ENCODE results near the gene KRTAP12-3.
"Not testable (repeated sequence)": the region's sequence is repeated elsewhere in the genome, so short reads cannot be mapped to it uniquely, and the experiment has no call there.

The KRTAP12-3 gene

DNA sequence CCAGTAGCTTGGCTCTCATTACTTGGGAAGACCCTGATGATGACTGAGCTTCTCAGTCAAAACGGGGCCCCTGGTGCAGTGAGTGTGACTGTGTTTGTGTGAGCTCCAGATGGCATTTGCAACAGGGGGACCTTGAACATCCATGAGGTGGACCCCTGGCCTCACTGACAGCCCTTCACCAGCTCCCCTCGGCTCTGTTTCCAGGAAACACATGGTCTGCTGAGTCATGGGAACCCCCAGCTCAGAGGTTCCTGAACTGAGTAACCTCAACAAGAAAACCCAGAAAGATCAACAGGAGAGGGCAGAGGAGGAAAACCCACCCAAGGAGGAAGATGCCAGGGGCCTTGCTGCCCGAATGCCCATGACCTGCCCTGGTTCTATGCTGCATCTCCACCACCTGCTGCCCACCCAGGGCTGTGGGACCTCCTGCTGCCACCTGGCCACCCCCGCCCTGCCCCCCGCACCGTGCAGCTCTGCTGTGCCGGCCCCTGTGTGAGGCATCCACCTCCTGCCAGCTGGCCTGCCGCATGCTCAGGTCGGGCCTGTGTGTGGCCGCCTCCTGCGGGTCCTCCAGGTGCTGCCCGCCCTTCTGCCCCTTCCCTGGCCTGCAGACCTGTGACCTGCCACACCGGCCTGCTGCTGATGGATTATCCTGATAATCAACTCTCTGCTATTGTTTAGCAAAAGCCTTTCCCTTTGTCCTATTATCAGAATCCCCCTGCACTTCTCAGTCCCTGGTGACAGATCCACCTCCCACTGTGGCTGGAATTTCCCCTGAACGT is 28.5 kb downstream of the KRTAP12-3 start:
- no peak for DNase-seq

DNA sequence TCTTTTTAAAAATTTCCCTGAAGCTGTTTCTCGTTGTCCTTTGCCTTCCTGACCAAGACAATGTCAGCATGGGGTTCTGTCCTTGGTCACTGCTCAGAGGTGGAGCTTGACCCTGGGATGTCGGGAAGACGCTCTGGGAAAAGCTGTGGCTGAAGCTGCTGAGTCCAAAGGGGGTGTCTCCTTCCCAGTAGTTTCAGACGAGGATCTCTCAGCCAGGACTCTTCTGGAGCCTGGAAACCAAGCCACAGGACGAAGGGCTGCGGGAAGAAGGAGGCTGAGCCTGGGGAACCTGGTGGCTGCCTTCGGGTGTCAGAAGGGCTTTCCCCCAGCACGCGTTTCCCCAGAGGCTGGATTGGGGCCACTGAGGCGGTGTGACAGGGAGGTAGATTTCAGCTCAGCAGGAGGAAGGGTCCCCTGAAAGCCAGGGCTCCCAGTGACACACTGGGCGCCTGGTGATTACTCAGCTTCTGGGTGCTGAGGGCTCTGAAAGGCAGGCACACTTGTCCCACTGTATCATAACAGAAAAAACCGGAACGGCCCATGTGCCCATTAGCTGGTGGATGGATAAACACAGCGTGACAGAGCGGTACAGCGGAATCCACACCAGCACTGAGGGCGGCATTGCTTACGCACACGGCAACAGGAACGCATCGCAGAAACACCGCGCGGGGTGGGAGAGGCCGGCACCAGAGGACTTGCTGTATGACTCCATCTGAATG is 29.3 kb downstream of the KRTAP12-3 start:
- no peak for DNase-seq

DNA sequence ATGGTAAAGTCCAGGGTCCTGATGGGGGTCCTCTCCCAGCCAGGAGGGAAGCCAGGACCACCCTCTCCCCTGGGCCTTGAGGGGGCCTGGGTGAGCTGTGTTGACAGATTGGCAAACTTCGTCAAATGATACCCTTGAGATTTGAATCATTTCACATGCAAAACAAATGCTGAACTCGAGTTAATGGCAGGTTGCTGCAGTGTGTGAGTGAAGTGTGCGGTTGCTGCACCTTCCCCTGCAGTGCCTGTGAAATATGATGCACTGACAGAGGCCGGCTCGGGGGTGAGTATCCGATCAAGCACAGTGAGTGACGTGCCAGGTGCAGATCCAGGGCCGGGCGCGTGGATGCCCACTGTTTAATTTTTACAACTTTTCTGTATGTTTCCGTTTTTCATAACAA is 29.9 kb downstream of the KRTAP12-3 start:
- no peak for DNase-seq

DNA sequence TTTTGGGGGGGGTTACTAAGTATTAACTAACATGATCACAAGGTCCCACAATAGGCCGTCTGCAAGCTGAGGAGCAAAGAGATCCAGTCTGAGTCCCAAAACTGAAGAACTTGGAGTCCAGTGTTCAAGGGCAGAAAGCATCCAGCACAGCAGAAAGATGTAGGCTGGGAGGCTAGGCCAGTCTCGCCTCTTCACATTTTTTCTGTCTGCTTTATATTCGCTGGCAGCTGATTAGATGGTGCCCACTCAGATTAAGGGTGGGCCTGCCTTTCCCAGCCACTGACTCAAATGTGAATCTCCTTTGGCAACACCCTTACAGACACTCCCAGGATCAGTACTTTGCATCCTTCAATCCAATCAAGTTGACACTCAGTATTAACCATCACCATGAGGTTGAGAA is 32.0 kb downstream of the KRTAP12-3 start:
- not testable (repeated sequence) for DNase-seq

DNA sequence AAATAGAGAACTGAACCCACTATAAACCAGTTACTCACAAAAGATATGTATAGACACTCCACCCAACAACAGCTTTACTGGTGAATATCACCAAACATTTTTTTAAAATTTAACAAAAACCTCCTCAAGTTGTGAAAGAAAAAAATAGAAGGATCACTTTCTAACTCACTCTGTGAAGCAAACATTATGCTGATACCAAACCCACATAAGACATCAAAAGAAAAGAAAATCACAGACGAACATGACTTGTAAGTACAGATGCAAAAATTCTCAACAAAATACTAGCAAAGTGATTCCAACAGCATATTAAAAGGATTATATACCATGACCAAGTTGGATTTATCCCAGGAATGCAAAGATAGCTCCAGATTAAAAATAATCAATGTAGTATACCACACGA is 34.0 kb downstream of the KRTAP12-3 start:
- DNase-seq: no peak

DNA sequence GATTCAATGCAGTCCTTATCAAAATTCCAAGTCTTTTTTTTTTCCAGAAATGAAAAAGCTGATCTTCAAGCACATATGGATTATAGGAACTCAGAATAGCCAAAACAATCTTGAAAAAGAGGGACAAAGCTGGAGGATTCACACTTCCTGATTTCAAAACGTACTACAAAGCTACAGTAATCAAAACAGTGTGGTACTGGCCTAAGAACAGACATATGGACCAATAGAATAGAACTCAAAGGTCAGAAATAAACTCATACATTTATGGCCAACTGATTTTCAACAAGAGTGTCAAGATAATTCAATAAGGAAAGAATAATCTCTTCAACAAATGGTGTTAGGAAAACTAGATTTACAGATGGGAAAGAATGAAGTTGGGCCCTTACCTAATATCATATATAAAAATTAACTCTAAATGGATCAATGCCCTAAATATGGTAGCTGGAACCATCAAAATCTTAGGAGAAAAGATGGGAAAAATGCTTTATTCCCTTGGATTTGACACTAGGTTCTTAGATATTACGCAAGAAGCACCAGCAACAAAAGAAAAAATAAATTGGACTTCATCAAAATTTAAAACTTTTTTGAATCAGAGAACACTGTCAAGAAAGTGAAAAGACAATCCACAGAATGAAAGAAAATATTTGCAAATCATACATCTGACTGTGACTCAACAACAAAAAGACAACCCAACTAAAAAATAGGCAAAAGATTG is 35.2 kb downstream of the KRTAP12-3 start:
- no peak for DNase-seq

DNA sequence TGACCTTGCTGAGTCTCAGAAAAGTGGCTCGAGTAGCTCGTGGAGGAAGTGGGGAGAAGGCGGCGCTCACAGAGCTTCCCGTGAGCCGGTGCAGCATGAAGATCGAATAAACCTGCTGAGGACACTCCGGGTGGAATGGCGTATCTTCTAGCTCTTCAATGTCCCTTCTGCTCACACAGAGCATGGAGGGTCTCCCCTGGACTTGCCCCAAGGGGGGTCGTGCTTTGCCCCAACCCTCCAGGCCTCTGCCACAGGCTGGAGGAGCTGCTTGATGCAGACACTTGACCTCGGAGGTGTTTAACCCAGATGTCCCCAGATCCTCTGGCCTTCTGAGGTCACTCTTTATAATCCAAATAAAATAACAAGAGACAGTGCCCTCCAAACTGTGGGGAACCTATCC is 37.0 kb downstream of the KRTAP12-3 start:
- DNase-seq: no peak

DNA sequence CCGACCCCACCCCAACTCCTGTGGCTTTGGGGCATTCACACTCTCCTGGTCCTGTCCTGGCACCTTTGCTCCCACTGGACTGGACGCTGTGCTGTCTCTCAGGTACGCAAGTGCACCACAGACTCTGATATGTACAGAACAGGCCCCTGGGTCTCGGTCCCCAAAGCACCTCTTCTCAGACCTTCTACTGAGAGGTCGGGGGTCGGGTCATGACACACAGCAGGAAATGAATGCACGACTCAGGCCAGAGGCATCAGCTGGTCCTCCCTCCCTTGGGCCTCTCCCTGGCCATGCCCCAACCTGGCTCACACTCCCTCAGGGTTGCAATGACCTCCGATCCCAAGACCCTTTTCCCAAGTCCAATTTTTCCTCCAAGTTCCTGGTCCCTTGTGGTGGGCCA is 37.5 kb downstream of the KRTAP12-3 start:
- DNase-seq: no peak

DNA sequence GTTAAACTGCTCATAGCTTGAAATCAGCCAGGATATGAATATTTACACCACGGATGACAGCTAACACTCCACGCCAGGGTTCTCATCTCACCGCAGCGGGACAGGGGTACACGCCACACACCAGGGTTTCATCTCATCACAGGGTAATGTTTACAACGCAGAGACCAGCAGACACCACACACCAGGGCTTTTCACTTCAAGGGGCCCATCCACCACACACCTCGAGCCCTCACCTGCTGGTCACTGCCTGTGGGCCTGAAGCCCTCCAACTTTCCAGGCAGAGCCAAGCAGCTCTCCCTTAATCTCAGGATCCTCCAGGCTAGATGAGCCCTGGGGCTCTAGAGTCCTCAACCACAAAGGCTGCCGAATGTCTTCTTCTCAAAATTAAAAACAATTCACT is 37.9 kb downstream of the KRTAP12-3 start:
- no peak for DNase-seq

DNA sequence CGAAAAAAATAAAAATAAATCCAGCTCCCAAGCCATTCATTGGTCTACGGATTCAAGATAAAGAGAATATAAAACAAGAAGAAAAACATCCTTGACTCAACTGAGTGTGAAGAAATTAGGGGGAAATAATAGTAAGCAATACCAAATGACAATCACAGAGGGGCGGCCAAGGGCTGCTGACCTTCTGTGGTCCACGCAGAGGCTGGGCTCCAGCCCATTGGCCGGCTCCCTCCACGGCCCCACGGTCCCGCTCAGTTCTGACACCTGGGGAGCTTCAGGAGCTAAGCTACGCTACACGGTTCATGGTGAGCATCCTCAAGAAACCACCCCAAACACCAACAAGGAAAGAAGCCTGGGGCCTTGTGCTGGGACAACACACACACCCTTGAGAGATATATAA is 38.8 kb downstream of the KRTAP12-3 start:
- DNase-seq: no peak

DNA sequence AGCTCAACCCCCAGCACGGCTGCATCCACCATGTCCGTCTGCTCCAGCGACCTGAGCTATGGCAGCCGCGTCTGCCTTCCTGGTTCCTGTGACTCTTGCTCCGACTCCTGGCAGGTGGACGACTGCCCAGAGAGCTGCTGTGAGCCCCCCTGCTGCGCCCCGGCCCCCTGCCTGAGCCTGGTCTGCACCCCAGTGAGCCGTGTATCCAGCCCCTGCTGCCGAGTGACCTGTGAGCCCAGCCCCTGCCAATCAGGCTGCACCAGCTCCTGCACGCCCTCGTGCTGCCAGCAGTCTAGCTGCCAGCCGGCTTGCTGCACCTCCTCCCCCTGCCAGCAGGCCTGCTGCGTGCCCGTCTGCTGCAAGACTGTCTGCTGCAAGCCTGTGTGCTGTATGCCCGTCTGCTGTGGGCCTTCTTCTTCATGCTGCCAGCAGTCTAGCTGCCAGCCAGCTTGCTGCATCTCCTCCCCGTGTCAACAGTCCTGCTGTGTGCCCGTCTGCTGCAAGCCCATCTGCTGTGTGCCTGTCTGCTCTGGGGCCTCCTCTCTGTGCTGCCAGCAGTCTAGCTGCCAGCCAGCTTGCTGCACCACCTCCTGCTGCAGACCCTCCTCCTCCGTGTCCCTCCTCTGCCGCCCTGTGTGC is 39.6 kb downstream of the KRTAP12-3 start, which contains the start of gene KRTAP10-12:
Gene KRTAP10-12, plus strand, starts transcription at position 1 of the 639 bp plus-strand sequence. Its CDS starts 30 bp downstream, at position 31.
- DNase-seq: not testable (repeated sequence)

DNA sequence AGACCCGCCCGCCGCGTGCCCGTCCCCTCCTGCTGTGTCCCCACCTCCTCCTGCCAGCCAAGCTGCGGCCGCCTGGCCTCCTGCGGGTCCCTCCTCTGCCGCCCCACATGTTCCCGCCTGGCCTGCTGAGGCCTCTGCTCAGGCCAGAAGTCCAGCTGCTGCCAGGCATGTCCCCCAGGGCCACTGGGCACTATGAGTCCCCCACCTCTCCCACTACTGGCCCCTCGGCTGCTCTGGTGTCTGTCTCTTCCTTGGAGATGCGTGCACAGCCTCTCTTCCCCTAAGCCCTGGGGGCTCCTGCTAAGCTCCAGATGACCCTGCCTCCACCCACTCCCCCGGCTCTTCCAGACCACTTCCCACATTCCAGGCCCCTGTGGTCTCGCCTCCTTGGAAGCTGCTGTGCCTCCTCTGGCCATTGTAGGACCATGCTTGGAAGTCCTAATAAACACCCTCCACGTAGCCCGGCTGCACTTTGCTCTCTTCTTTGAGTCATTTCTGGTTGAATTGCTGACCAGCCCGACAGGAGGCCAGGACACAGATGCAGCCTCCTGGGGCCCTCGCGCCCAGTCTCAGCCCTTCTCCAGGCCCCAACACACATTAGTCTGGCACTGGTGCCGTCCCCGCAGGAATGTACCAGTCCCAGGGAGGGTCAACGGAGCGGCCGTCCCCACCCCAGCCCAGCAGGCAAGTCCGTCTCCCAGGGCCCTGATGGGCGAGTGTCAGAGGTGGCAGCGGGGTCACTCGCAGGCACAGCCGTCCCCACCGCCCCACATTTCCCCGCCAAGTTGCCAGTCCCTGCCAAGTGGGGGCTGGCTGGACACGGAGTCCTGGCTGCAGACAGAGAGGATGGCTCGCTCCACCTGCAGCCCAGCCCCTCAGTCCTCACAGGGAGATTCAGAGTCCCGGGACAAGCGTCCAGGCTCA is 40.3 kb downstream of the KRTAP12-3 start:
- DNase-seq: no peak

DNA sequence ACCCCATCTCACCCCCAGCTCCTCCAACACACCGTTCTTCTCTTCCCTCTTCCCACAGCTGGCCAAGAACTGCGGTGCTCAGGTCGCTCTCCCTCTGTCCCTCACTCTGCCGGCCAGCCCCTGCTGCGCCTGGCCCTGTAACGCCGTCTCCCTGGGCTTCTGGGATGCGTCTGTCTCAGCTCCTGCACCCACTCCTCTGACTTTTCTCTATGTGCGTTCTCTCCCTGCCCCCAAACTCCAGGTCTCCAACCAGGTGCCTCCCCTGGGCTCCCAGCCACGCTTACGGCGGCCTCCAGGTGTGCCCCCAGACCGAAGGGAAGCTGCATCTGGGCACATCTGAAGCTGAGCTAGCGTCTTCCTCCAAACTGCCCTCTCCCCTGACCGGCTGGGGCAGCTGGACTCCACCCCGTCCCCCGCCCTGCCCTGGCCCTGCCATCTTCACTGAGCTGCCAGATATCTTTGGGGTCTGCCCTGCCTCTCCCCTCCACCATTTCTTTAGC is 41.8 kb downstream of the KRTAP12-3 start:
- DNase-seq: no peak

DNA sequence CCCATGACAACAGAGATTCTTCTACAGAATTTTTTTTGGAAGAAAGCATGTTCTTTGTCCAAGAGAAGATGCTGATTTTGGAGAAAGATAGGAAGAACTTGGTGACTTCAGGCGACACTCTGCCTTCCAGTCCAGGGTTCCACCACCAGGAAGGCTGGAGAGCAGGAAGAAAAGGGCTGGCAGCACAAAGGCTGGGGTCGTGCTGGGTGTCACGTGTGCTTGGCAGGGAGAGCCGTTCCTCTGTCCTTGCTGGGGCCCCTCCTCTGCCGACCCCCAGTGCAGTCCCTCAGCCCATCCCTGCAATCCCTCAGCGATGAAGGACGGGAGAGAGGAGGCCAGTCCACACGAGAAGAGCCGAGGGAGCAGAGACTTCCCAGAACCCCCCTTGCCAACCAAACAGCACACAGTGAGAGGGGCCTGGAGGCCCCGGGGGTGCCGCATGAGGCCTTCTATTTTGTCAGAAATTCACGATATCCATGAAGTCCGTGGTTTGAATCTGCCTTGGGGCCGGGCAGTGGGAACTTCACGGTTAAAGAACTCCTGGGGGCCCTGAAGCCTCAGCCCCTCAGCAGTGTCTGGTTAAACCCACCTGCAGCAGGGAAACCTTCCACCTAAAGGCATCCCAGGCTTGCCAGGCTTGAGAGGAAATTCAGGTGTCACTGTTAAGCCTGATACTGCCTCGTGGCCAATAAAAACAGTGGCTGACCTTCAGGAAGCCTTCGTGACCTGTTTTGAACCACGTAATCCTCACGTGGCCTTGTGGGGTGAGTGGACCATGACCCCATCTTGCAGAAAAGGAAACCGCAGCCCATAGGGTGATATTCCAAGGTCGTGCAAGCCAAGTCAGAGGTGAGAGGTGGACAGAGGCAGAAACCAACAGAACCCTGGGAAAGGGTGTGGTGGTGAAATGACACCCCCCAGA is 42.6 kb downstream of the KRTAP12-3 start:
- DNase-seq: no peak

DNA sequence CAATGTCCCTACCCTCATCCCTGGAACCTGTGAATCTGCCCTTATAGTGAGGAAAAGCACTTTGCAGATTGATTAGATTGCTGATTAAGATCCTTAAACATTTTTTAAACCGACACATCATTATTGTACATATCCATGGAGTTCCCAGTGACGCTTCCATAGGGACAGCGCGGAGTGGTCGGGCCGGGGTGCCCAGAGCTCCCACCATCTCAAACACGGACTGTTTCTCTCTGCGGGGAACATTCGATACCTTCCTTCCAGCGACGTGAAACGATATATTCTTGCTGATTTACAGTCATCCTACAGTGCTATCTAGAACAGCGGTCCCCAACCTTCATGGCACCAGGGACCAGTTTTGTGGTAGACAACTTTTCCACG is 43.3 kb downstream of the KRTAP12-3 start:
- DNase-seq: no peak

DNA sequence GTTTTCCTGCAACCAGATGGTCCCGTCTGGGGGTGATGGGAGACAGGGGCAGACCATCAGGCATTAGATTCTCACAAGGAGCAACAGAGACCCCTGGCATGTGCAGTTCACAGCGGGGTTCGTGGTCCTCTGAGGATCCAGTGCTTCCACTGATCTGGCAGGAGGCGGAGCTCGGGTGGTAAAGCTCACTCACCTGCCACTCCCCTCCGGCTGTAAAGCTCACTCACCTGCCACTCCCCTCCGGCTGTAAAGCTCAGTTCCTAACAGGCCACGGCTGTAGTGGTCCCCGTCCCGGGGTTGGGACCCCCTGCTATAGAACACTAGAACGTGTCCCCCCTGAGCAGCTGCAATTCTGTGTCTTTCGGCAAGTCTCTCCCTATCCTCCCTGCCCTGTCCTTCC is 43.8 kb downstream of the KRTAP12-3 start:
- no peak for DNase-seq

DNA sequence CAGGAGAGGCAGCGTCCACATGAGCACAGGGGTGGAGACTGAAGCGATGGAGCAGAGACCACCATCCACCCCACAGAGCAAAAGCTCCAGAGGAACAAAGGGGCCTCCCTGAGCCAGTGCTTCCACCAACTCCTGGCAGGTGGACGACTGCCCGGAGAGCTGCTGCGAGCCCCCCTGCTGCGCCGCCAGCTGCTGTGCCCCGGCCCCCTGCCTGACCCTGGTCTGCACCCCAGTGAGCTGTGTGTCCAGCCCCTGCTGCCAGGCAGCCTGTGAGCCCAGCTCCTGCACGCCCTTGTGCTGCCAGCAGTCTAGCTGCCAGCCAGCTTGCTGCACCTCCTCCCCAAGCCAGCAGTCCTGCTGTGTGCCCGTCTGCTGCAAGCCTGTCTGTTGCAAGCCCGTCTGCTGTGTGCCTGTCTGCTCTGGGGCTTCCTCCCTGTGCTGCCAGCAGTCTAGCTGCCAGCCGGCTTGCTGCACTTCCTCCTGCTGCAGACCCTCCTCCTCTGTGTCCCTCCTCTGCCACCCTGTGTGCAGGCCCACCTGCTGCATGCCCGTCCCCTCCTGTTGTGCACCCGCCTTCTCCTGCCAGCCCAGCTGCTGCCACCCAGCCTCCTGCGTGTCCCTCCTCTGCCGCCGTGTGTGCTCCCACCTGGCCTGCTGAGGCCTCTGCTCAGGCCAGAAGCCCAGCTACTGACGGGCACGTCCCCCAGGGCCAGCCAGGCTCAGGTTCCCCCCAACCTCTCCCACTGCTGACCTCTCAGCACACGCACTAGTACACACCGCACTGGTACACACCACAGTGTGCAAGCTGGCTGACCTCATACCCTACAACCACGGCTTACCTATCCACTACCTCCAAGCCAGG is 44.6 kb downstream of the KRTAP12-3 start:
- no peak for DNase-seq

DNA sequence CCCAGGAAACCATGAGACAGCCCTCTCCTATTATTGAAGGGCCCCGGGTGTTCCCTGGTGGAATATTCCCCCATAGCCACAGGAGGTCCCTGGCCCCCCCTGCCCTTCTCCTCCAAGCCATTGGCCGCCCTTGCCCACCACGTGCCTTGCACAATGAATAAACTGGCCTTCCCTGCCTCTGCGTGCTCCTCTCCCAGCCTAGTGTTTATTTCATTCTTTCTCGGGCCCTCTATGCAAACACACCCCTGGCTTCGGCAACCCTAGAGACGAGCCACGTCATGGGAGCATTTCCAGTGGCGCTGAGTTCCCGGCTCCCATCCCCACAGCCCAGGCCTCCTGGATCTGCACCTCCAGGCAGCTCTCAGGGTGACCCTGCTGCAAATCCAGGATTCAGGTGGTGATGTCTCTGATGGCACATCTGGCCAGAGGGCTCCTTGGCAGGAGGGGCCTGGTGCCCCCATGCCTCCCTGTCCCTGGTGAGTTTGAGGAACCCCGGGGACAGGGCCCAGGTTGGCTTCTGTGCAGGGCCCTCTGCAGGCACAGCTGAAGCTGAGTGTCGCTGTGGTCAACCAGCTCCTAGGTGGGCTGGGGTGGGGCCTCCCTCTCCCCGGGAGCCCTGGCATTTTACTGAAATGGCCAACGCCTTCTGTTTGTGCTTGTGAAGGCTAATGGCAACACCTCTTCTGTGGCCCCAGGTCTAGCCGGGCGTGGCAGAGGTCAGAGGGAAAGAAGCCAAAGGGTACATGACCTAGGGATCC is 45.4 kb downstream of the KRTAP12-3 start:
- no peak for DNase-seq

Measured in AML-193 (cell line).